Left renal cortex interstitium (tissue), 4 donors: ENCODE data around the gene GPR42. TPM values are rescaled to one million over a fixed set of nuclear protein-coding genes. Genes with fewer than 3 reads are reported as not detected.
A peak's percentile ranks its signal among the peaks of the same experiment; 100 is the strongest.
"Not testable (repeated sequence)": the region's sequence is repeated elsewhere in the genome, so short reads cannot be mapped to it uniquely, and the experiment has no call there.

ENCODE experiments used
- DNase-seq, 4 donors: peaks; one replicate each; pipeline ENCODE4 v3.0.0-alpha.2; 2013; ENCODE audit warnings: low read depth in 4 of 4, low spot score in 2 of 4, missing footprints in 1 of 4
- polyA plus RNA-seq, 4 donors: library from polyadenylated mRNA; unstranded; fragments of 120-200 nt; gene quantifications; one replicate each; pipeline ENCODE4 v1.2.1, GENCODE V29; 2013; ENCODE audit not compliant: insufficient read length in 4 of 4

GPR42 gene
- polyA plus RNA-seq, 4 donors = 0.23 TPM; not detected in 3

- DNase-seq = no peak
Observed at GRCh38 chr19:35346193-35347052, 24.4 kb upstream of the GPR42 start.

GRCh38 chr19:35347171-35347929 lies 23.5 kb upstream of the GPR42 start, which contains the start of gene FFAR1:
FFAR1 (plus strand) TSS chr19:35347902; CDS start chr19:35351552, 3,650 bp downstream.
- no peak for DNase-seq

- no peak for DNase-seq
Observed at GRCh38 chr19:35347930-35348298, 23.0 kb upstream of the GPR42 start.

GRCh38 chr19:35348911-35349611 lies 21.8 kb upstream of the GPR42 start:
- no peak for DNase-seq

- no peak for DNase-seq
Observed at GRCh38 chr19:35349614-35350521, 21.0 kb upstream of the GPR42 start.

GRCh38 chr19:35350591-35350990 lies 20.3 kb upstream of the GPR42 start:
- DNase-seq = no peak

GRCh38 chr19:35351411-35352176 lies 19.3 kb upstream of the GPR42 start:
- no peak for DNase-seq

GRCh38 chr19:35352177-35352447 lies 18.8 kb upstream of the GPR42 start:
- no peak for DNase-seq

GRCh38 chr19:35352448-35353304 lies 18.2 kb upstream of the GPR42 start:
- DNase-seq = peak in 3 of 4 donors; percentile 46 to 61 (median 51)

- no peak for DNase-seq
Observed at GRCh38 chr19:35353635-35354034, 17.2 kb upstream of the GPR42 start.

- no peak for DNase-seq
Observed at GRCh38 chr19:35354898-35355297, 16.0 kb upstream of the GPR42 start.

GRCh38 chr19:35355791-35356460 lies 14.9 kb upstream of the GPR42 start:
- no peak for DNase-seq

- no peak for DNase-seq
Observed at GRCh38 chr19:35357867-35358573, 12.8 kb upstream of the GPR42 start, which contains the start of gene FFAR3. FFAR3 (plus strand) TSS chr19:35358460; CDS start chr19:35358891, 431 bp downstream.

GRCh38 chr19:35358834-35359233 lies 12.0 kb upstream of the GPR42 start:
- not testable (repeated sequence) for DNase-seq

- not testable (repeated sequence) for DNase-seq
Observed at GRCh38 chr19:35359395-35359794, 11.5 kb upstream of the GPR42 start.

- not testable (repeated sequence) for DNase-seq
Observed at GRCh38 chr19:35360081-35360480, 10.8 kb upstream of the GPR42 start.

- DNase-seq = no peak
Observed at GRCh38 chr19:35360880-35361420, 9.9 kb upstream of the GPR42 start.
